NAMALWA (cell line): ENCODE data around the gene TMEM151A.
"Not testable (repeated sequence)": the region's sequence is repeated elsewhere in the genome, so short reads cannot be mapped to it uniquely, and the experiment has no call there.

Source experiments
- DNase-seq: peaks from one replicate; pipeline ENCODE4 v3.0.0-alpha.2; 2015; ENCODE audit warnings: low spot score

The TMEM151A gene

GRCh38 chr11:66291706-66292542 is at the start of gene TMEM151A:
Gene TMEM151A, plus strand, starts transcription at chr11:66291894. Its CDS starts 120 bp downstream, at chr11:66292014.
- no peak for DNase-seq

- peak; percentile 73 for DNase-seq
Measured at GRCh38 chr11:66242095-66242765, 49.5 kb upstream of the TMEM151A start.

DNA sequence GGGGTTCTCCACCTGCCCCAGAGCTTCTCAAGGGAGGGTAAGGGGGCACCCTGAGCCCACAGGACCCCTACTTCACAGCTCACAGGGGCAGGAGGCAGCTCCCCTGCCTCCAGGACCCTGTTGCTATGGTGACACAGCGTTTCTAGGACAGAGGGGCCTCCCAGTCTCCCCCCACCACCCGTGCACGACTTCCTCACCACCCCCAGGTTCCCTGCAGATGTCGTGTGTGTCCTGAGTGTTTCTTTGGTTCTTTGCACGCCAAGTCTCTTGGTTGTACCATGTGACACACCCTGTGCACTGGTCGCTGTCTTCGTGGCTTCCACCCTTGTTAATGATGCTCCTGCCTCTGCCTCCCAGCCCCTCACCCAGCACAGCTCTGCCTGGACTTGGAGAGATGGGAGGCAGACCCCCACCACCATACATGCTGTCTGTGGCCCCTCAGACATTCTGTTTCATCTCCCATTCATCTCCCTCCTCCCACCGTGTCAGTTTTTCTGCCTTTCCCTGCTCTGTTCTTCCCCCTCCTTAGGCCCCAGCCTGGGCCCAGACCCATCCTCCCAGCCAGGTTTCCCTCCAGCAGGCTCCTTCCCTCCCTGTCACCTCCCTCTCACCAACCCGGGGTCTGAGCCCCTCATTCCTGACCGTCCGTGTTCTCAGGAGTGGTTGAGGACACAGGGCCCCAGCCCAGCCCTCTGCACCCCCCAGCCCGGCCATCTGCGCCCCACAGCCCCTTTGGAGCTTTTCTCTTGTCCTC is 47.7 kb upstream of the TMEM151A start:
- DNase-seq = no peak

GRCh38 chr11:66247295-66247694 is 44.4 kb upstream of the TMEM151A start:
- DNase-seq = no peak

- DNase-seq = no peak
Measured at GRCh38 chr11:66247801-66248200, 43.9 kb upstream of the TMEM151A start.

DNA sequence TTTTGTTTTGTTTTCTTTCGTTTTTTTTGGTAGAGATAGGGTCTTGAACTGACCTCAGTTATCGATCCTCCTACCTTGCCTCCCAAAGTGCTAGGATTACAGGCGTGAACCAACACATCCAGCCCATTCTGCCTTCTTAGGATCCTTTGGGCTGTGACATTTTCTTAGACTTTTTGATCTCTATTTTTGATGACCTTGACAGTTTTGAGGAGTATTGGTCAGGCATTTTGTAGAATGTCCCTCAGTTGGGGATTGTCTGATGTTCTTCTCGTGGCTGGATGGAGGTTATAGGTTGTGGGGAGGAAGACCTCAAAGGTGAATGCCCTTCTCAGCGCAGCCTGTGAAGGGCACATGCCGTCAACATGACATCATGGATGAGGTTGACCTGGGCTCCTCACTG is 42.8 kb upstream of the TMEM151A start:
- no peak for DNase-seq

- DNase-seq = no peak
Measured at GRCh38 chr11:66251809-66252208, 39.9 kb upstream of the TMEM151A start.

- DNase-seq = not testable (repeated sequence)
Measured at GRCh38 chr11:66253081-66253480, 38.6 kb upstream of the TMEM151A start.

- no peak for DNase-seq
Measured at GRCh38 chr11:66258473-66258893, 33.2 kb upstream of the TMEM151A start.

DNA sequence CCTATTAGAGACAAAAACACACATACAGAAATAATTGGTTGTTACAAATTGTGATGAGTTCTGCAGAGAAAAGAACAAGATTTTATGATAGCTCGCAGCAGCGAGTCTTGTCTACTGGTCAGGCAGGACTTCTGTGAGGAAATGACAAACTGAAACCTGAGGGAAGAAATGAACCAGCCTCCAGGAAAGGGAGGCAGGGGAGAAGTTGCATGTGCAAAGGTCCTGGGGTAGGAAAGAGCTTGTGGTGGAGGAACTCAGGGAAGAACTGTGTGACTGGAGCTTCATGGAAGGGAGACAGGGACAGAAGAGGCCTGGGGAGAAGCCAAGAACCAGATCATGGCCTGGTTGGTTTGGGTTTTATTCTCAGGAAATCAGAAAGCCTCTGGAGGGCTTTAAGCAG is 32.5 kb upstream of the TMEM151A start:
- no peak for DNase-seq

- DNase-seq = no peak
Measured at GRCh38 chr11:66259956-66260355, 31.7 kb upstream of the TMEM151A start.

DNA sequence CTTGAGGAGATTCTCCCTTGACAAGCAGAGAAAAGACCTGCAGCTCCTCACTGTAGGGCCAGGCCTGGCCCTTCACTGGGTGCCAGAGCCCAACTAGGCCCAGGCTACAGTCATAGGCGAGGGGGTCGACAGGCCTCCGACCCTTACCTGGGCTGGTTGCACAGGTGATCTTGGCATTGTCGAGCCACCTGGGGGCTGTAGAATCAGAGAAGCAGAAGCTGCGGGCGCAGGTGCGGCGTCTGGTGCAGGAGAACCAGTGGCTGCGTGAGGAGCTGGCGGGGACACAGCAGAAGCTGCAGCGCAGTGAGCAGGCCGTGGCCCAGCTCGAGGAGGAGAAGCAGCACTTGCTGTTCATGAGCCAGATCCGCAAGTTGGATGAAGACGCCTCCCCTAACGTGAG is 30.1 kb upstream of the TMEM151A start:
- no peak for DNase-seq

DNA sequence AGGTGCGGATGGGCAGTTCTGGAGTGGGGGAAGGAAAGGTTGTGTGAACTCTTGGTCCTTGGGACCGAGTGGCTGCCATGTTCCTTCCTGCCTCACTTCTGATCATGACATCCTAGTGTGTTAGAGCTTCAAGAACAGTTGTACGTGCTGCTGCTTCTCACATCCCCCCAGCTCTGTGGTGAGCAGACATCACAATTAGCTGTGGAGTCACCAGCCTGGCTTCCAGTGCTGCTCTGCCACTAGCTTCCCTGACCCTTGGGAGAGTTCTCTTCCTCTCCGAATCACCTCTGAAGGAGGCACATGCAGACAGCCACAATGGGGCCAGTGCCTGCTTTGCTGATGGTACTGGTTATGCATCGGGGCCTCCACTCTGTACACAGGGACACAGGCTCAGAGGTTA is 29.5 kb upstream of the TMEM151A start:
- no peak for DNase-seq

GRCh38 chr11:66262696-66263095 is 29.0 kb upstream of the TMEM151A start:
- DNase-seq = no peak

- DNase-seq = no peak
Measured at GRCh38 chr11:66263231-66263630, 28.5 kb upstream of the TMEM151A start.

GRCh38 chr11:66263785-66264184 is 27.9 kb upstream of the TMEM151A start:
- DNase-seq = no peak

GRCh38 chr11:66264383-66264782 is 27.3 kb upstream of the TMEM151A start:
- DNase-seq = no peak

GRCh38 chr11:66264914-66265313 is 26.8 kb upstream of the TMEM151A start:
- DNase-seq = peak; percentile 41

DNA sequence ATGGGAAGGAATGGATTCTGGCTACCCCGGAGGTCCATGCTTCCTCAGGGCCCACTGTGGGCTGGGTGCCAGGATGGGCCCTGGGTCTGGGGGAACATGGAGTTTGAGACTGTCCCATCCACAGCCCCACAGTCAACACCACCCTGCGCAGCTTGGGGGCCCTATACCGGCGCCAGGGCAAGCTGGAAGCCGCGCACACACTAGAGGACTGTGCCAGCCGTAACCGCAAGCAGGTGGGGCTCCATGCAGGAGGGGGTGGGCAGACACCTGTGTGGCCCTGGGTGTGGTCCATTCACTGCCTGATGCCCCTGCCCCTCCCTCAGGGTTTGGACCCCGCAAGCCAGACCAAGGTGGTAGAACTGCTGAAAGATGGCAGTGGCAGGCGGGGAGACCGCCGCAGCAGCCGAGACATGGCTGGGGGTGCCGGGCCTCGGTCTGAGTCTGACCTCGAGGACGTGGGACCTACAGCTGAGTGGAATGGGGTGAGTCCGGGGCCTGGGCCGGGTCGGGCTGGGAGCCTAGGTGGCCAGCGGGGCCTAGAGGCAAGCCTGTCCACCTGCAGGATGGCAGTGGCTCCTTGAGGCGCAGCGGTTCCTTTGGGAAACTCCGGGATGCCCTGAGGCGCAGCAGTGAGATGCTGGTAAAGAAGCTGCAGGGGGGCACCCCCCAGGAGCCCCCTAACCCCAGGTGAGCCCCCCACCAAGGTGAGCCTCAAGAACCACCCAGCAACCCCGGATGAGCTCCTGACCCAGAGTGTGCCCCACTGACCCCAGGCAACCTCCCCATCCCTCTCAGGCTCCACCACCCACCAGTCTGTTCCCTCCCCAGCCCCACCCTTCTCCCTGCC is 25.9 kb upstream of the TMEM151A start:
- DNase-seq = no peak

GRCh38 chr11:66266378-66267038 is 25.2 kb upstream of the TMEM151A start:
- DNase-seq = no peak

DNA sequence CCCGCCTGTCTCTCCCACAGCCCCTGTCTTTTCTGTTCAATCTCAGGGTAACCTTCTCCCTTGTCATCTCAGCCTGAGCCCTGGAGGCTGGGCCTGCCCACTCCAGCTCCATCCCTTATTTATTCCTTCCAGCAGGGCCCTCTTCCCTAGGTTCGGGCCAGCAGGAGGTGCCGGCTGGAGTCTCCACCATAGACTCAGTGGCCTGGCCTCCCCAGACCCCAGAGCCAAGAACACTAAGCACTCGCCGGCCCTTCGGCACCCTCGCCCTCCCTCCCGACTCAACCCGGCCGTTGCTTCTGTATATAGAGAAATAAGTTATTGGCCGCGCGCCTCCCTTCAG is 24.7 kb upstream of the TMEM151A start:
- DNase-seq = no peak
